HG03066 (cell line): ENCODE results near the gene COL10A1.

Source experiments
- ATAC-seq: cut with Tn5 transposase; IDR thresholded peaks from one replicate; pipeline ENCODE4 v1.9.1; 2021; ENCODE audit warnings: low read depth; ENCODE audit not compliant: unreplicated experiment

Gene COL10A1

DNA sequence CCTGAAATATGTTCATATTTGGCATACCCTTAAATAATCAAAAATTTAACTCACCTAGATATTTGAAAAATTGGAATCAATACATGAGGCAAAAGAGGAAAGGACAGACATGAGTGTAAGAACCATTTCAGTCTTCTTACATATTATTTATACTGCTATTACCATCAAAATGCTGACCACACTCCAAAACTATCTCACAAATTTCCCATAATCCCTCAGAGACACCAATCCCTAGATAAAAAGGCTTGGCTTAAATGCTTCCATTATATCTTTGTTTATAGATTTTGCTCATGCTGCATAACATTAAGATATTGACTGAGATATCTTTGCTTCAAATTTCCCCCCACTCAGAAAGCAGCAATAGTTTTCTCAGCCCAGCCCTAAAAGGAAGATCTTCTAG, 37.0 kb downstream of the COL10A1 start:
- ATAC-seq, result no peak

DNA sequence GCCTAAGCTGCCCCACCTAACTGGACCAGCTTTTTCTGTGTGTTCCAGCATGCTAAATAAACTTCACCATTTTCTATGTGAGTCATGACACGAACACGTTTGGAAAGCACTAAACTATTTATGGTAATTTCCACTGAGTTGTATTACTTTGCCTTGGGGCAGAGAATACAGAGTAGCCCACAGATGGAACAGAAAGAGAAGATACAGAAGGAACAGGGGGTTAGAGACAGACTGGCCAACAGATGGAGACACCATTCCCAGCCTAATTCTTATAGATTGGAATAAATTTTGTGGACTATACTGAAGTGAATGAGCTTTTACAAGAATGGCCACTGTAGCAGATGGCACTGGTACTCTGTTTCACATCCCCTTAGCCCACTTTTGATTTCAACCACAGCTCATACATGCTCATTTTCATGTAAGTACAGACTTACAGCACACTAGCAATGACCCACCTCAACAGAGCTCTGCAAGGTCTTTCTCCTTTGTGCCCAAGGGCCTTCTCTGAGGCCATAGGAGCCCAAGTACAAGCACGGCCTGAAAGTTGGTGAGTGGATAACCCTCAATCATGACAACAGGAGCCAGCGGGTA, 38.4 kb downstream of the COL10A1 start:
- ATAC-seq, result peak; percentile 93

DNA sequence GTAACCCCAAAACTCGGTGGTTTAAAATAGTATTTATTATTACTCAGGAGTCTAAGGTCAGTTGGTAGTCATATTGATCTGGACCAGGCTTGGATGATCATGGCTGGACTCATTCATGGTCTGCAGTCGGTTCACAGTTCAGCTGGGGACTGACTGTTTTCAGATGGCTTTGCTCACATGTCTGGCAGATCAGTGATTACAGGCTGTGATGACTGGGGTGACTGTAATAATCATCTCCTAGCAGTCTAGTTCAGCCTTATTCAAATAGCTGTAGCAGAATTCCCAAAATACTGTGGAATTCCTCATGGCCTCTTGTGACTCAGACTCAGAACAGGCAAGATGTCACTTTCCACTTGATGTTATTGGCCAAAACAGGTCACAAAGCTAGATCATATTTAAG, 41.6 kb downstream of the COL10A1 start:
- ATAC-seq, result no peak

DNA sequence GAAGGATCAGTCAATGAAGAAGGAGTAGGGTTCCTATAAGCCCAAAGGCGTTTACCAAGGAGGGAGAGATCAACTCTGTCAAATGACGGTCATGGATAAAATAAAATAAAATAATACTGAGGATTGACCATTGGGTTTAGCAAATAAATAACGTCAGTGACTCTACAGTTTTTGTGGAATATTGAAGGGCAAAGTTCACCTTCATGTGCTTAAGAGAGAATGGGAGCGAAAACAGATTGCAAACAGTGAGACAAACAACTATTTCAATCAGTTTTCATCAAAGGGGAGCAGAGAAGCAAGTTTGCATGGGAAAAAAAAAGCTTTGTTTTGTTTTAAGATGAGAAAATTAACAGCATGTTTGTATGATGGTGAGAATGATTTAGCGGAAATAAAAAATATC, 42.9 kb downstream of the COL10A1 start:
- no peak for ATAC-seq

DNA sequence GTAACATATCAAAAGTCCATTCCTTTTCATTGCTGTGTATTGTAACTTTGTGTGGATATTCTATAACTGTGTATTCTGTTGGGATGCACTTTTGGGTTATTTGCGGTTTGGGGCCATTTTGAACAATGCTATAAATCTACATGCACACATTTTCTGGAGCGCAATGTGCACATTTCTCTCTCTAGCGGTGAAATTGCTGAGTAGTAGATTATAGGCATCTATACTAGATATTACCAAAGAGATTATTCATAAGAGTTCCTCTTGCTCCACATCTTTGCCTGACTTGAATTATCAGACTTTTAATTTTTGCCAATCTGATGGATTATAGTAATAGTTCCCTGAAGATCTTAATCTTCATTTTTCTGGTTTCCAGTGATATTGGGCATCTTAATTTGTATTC, 47.0 kb downstream of the COL10A1 start:
- no peak for ATAC-seq

DNA sequence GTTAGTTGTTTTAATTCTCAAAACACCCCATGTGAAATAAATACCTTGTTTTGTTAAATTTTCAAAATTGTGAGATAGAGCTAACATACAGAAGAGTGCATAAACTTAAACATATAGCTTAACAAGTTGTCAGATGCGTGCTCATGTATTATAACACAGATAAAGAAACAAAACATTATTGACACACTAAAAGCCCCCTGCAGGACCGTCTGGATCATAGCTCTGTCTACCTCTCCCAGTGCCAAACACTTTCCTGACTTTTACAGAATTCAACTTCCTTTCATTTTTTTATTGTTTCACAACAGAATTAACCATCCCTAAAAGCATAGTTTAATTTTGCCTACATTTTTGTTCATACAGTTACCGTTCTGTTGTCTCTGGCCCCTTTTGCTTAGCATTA, 47.4 kb downstream of the COL10A1 start:
- ATAC-seq, result no peak

DNA sequence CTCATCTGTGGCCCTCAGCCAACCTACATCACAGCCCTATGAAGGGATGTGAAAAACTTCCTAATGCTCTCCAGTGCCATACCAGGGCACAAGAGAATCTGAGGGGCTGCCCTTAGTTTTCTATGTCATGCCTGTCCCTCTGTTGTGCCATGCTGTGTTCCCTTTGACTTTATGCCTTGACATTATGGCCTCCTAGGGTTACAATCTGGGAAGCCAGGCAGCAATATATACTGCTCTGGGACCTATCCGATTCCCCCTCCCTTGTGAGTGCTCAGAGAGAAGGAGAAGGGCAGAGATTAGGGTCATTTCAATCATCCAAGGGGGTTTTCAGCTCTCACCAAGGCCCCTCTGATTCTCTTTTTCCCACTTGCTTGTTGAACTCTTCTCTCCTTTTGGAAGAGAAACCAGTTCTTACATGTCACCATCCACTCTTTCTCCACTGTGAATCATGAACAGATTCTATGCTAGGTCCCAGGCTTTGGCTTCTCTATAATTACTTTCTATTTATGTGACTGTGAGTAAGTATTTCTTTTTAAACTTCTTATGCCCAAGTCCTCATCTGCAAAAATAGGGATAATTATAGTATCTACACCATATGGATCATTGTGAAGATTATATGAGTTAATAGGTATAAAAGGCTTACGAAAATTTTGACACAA, 51.1 kb downstream of the COL10A1 start:
- no peak for ATAC-seq

DNA sequence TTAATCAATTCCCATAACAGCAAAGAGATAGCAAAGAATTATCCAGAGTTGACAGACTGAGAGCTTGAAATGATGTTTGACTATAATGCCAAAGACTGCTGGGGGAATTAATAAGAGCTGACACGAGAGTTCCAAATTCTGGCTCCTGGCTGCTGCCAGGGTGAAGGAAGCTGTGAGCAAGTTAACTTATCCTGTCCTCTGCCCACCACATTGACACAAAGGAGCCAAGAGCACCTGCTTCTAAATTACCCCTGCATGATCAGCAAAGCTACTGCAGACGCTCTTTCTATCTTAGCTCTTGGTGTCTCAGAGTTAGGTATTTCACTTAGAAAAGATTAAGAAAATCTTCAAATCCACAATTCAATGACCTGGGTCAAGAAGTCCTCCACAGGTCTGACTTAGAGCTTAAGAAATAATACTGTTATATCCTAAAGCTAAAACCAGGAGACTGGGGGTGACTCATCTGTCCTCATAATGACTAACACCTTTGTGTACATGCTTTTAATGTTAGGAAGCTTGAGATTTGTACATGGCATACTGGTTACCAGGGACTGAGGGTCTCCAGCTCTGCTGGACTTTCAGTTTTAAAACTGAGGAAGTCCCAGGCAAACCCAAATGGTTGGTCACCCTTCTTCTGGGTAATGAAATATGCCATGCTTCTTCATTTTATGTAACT, 52.0 kb downstream of the COL10A1 start:
- ATAC-seq, result no peak

DNA sequence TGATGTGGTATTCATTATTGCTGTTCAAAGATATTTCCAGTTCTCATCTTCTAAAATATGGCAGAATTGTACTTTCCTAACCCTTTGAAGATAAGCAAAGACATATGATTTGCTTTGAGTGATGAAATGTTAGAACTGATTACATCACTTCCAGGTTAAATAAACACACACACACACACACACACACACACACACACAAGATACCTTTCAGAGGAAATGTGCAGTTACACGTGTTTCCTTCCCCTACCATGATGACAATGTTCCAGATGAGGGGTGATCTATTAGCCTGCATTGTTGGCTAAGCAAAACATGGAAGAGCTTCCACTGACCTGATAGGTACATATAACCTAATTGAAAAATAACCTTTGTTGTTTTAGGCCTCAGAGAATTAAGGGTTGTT, 53.6 kb downstream of the COL10A1 start:
- no peak for ATAC-seq

DNA sequence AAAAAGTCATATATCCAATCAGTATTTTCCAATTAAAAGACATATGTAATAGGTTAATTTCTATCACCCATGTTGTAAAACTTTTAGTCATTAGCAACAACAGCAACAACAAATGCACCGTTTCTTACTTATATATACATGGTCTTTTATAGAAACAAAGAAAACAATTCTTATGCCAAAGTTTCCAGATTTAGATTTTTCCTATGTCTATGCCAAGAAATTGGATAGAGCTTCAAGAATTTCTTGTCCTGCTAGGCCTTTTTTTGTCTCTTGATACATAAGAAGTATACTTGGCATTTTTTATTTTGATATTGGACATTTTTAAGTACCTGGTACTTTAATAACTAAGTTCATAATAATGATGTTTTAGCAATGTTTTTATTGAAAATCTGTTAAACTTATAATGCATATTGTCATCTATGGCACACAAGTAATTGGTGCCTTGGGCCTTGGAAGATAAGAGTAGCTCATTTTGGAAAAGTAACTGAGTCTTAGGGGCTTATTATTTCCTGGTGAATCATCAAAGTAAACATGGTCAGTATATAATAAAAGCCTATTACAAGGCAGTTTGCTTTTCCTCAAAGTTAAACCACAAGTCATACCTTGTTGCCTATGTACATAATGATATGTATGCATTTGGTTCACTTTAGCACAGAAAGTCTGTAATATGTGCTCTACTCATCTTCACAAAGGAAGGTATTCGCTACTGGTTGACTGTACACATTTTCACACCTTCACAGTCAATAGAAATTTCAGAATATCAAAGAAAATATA, 55.1 kb downstream of the COL10A1 start:
- ATAC-seq, result no peak

DNA sequence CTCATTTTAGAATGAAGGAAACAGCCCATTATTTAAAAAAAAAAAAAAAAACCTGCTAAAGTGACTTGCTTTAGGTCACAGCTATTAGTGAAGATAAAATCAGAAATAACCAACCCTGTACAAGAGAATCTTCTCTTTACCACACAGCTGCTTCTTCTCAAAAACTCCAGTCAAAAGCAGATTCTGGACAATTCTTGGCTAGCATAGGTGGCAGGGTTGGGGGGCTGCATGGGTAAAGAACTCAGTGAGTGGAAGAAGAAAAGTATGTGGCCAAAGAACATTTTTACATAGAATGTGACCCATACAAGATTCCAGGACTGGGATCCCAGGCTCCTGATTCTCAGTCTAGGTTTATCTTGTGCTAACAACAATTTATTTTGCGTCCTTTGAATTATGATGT, 55.8 kb downstream of the COL10A1 start:
- no peak for ATAC-seq
